ENCODE data around the gene GDI1.

DNA sequence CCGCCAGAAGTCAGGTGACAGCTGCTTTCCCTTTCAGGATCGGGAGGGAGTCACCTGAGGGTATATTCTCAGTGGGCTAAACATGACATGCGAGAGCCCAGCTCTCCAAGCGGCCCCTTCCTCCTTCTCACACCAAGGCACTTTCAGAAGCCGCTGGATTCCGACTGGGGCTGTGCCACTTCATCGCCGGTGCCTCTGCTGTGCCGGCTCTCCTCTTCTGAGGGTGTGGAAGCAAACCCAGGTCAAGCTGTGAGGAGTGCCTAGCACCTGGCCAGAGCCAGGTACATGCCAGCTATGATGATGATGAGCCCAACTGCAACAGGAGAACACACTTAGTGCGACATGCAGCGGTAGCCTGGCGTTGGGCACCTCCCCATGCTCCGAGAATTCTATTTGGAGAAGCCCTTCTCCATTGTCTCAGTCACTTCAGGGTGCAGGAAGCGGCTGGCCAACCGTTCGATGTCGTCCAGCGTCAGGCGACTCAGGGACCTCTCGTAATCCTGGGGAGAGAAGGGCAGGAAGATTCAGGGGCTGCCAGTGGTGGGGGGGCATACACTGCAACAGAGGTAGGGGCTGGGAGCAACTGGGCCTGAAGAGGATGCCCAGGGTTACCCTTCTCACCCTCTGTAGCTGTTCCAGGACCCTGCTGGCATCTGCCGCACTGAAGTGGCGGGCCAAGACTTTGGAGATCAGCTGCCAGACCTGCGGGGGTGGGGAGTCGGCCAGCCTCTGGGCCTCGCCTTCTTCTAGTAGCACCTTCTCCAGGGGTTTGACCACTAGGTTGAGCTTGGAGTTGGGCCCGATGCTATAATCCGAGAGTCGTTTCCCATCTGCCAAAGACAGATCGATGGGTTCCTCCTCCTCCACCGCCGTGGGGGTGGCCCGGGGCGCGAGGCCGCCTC is 48.4 kb downstream of the GDI1 start:
- TF ChIP-seq, protein P1, sequence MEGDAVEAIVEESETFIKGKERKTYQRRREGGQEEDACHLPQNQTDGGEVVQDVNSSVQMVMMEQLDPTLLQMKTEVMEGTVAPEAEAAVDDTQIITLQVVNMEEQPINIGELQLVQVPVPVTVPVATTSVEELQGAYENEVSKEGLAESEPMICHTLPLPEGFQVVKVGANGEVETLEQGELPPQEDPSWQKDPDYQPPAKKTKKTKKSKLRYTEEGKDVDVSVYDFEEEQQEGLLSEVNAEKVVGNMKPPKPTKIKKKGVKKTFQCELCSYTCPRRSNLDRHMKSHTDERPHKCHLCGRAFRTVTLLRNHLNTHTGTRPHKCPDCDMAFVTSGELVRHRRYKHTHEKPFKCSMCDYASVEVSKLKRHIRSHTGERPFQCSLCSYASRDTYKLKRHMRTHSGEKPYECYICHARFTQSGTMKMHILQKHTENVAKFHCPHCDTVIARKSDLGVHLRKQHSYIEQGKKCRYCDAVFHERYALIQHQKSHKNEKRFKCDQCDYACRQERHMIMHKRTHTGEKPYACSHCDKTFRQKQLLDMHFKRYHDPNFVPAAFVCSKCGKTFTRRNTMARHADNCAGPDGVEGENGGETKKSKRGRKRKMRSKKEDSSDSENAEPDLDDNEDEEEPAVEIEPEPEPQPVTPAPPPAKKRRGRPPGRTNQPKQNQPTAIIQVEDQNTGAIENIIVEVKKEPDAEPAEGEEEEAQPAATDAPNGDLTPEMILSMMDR (conservative IDR thresholded peaks at IDR 0.05; ENCODE audit: low read depth, low read length) = no peak
- no peak for TF ChIP-seq EZH2 (IDR thresholded peaks at IDR 0.05; ENCODE audit: borderline replicate concordance, low read depth, low read length, poor library complexity, severe bottlenecking)

Data from A673 (cell line).